SKM-1 treated with dmso at 0.1 percent for 144 hours (cell line): Measurements from ENCODE around the gene PAFAH2.
"Not testable (repeated sequence)": the region's sequence is repeated elsewhere in the genome, so short reads cannot be mapped to it uniquely, and the experiment has no call there.

Source experiments
- DNase-seq: peaks from one replicate; lab custom pipeline; 2025; ENCODE audit not compliant: unreplicated experiment; lab: John Stamatoyannopoulos, UW

The PAFAH2 gene

DNA sequence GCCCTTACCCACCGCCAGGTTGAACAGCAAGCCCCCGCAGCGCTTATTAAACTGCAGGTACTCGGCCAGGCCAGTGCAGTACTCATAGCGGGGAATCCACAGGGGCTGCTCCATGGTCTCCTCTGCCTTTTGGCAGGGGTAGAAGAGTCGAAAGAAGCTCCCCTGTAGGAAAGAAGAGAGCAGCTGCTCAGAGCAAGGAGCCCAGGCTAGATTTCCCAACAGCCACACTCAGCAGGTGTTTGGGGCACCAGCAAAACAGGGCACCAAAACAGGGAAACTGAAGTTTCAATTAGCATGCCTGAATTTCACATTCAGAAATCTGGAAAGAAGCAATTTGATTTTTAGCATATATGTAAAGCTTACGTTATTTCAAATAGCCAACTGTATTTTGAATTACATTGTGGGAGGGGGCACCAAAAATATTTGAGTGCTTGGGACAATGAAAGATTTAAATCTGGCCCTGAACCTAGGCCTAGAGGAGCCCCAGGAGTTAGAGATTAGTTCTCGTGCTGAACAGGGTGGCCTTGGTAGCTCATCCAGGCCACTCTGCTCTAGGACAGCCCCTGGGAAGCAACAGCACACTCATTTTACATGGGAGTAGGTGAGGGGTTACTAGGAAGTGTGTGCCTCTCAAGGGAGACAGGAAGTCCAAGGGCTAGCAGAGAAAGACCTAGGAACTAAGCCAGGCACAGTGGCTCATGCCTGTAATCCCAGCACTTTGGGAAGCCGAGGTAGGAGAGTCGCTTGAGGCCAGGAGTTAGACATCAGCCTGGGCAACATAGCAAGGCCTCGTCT lies 8.2 kb downstream of the PAFAH2 start:
- DNase-seq = no peak

DNA sequence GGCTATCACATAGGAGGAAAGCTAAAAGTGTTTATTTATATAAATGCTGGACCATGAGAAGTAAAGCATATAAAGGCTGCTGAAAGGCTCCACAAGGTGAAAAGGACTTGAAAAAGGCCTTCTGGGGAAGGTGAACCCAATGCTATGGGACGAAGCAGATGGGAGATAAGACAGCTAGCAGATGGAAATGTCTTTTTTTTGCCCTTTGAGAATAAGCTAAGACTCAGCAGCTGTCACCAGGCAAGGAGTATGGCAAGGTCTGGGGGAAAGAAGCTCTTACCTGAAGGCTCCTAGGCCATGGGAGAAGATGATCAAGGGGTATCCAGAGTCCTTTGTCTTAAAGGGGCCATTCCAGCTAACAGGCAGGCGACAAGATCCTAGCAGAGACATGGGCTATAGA lies 9.9 kb downstream of the PAFAH2 start:
- DNase-seq = no peak

DNA sequence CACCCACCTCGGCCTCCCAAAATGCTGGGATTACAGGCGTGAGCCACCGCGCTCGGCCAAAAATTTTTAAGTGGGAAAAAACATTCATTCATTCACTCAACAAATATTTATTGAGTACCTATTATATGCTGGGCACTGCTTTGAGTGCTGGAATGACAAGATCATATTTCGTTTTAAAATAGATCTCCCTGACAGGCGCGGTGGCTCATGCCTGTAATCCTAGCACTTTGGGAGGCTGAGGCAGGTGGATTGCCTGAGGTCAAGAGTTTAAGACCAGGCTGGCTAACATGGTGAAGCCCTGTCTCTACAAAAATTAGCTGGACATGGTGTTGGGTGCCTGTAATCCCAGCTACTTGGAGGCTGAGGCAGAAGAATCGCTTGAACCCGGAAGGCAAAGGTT lies 11.1 kb downstream of the PAFAH2 start:
- not testable (repeated sequence) for DNase-seq

DNA sequence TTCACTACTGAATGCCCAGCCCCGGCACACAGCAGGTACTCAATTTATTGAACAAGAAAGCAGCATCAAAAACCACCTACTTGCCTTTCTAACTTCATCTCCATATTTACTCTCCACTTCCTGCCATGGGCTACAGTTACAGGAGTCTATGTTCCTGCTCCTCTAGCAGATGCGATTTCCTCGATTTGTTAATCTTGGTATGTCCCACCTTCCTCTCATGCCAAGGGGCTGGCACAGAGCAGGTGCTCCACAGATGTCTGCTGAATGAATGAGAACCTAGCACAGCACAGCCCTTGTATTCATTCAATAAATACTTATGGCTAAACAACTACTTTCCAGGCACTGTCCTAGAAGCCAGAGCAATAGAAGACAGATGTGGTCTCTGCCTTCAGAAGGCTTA lies 12.2 kb downstream of the PAFAH2 start:
- DNase-seq = no peak

DNA sequence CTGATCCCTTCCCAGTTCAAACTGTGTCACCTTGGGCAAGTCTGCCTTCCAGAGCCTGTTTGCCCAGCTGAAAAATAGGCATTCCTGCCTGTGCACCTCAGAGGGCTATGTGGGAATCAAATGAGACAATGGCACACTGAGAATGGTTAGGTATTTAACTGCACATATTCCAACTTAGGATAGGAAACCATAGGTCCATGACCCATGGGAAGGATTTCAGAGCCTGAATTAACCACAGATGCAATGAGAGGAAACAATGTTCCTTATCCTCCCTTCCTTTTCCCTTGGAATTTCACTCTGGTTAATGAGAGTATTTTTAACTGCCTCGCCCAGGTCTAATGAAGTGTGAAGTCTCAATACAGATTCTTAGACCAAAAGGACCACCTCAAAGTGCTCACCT lies 12.7 kb downstream of the PAFAH2 start:
- DNase-seq = no peak

DNA sequence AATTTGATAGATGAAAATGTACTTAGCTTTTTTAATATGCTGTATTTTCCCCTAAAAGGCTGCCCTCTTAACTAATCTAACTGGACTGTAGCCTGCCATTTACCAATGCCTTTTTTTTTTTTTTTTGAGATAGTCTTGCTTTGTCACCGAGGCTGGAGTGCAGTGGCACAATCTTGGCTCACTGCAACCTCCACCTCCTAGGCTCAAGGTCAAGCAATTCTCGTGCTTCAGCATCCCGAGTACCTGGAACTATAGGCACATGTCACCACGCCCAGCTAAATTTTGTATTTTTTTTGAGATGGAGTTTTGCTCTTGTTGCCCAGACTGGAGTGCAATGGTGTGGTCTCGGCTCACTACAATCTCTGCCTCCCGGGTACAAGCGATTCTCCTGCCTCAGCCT lies 18.7 kb downstream of the PAFAH2 start:
- DNase-seq = no peak

DNA sequence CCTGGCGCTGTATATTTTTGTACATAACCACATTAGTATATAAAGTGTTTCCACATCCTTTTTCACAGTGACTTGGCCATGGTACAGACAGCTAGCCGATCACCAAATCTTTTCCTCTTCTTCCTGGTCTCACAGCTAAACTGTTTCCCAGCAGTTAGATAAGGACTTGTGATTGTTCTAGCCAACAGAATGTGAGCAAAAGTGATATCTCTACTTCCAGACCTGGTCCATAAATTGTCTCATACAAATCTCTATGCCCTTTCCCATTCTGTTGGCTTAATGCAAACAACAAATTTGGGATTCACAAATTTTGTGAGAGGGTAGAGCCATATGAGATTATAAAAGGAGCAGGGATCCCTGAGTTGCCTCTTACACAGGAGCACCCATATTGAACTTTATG lies 19.5 kb downstream of the PAFAH2 start:
- DNase-seq = no peak

DNA sequence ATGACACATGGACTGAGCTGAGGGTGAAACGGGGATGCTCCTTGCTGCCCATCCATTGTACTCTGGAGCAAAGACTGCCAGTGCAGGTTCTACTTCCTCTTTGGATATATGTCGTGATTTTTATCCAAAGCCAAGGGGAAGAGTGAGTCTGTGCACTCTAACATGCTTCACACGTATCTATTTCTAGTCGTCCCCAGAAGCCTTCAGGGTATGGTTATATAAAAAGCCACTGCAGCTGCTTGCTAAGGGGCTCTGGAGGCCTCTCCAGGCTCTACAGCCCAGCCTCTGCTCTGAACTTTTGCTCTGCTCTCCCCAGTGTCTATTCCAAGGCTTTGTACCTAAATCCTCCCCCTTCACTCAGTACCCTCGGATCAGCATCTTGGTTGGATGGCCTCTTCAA lies 20.1 kb downstream of the PAFAH2 start:
- no peak for DNase-seq

DNA sequence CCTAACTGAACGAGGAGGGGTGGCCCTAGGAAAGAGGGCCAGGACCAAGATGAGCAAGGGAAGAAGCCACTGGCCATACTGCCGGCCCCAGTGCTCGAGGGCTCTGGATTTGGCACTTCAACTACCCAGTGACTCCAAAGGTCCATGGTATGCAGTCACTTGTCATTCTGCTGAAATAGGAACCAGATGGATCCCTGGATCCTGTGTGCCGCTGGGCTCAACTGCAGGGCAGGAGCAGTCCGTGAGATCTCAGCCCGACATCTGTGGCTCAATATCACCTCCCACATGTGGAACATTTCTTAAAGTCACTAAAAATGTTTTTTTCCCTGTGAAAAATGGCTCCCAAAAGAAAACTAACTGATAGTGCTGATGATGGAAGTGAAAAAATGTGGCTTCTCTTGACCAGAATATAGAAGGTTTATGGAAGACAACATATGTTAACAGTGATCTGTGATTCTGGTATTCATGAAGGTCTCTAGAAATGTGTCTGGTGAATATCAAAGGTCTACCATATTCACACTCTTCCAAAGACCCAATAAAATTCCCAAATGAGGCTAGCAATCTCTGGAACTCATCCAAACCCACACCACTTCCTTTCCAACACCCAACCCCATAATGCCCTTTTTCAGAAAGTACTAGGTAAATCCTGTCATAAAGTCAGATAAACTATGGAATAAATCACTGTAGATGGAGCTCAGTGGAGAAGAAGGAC lies 24.1 kb downstream of the PAFAH2 start:
- no peak for DNase-seq

DNA sequence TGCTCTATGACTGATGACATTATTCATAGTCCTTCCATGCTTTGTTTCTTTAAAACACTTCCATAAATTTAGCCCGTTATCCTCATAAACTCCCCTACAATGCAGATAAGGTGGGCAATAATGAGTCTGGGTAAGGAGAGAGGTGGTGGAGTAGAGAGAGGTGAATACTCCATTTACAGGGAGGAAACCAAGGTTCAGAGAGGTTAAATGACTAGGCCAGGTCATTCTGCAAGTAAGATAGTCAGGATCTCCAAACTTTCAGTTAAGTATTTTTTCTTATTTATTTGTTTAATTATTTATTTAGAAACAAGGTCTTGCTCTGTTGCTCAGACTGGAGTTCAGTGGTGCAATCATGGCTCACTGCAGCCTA lies 26.1 kb downstream of the PAFAH2 start:
- DNase-seq = no peak

DNA sequence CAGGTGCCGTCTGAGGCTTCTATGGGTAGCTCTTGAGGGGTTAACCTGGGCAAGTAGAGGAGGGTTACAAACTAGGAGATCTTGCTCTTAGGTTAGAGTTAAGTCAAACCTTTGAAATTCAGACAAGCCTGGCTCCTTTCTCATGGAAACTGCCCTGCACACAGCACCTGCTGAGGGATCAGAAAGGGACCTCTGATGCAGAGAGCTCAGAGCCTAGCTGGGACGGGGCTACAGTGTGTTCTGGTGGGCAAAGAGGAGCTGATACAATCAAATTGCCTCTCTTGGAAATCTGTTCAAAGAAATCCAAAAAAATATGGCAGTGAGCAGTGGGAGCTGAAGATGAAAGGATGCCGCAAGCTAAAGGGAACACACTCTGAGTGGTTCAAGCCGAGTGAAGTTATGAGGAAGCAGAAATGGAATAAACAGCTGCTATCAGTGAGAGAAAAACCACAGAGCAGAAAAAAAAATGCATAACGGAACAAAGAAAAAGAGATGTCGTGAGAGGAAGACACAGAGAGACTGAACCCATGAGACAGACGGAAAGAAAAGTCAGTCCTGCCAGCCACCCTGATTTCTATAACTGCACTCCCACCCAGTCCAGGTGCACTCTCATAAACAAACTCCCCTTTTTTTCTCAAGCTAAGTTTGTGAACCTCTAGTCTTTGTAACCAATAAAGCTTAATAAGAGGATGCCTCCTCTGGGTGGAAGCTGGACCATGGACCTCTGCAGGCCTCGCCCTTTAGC lies 26.6 kb downstream of the PAFAH2 start:
- DNase-seq = peak; percentile 80

DNA sequence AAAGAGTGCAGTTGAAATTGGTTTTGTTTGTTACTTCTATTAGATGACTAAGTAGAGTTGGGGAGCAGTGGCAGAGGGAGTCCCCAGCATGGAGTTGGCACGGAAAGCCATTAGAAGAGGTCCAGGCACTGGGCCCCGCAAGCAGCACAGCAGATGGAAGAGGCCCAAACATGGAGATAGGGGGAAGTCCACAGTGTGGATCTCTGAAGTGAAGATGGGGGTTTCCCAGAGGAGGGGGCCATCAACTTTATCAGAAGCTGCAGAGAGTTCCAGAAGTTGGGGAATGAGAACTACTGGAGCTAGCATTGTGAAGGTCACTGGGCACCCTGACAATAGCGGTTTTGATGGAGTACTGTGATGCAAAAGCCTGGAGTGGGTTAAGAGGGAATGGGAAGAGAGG lies 30.6 kb downstream of the PAFAH2 start:
- no peak for DNase-seq

DNA sequence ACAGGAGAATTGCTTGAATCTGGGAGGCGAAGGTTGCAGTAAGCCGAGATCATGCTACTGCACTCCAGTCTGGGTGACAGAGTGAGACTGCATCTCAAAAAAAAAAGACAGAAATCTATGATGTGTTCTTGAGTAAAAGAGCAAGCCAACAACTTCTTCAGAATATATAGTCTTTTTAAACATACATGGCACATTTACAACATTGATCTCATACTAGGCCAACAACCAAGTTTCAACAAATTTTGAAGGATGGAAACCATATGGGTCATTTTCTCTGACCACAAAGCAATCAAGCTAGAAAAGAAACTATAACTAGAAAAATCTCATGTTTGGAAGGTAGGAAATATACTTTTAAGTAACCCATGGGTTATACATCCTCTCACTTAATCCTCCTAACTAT lies 38.3 kb downstream of the PAFAH2 start:
- DNase-seq = no peak

DNA sequence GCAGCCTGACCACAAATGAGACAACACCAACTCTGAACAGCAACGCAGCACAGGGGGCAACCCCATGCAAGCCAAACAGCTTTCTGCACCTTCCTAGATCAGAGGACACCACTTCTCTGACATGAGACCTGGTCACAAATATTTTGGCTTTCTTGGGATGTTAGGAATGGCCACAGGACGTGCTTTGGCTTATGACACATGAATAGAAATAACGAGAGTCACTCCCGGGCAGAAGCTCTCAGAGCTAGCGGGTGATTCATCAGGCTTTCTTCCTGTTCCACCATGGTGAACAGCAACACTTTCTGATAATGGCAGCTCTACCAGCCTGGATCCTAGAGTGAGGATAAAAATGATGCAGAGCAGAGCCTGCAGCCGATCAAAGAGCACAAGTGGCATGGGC lies 39.4 kb downstream of the PAFAH2 start:
- DNase-seq = no peak

DNA sequence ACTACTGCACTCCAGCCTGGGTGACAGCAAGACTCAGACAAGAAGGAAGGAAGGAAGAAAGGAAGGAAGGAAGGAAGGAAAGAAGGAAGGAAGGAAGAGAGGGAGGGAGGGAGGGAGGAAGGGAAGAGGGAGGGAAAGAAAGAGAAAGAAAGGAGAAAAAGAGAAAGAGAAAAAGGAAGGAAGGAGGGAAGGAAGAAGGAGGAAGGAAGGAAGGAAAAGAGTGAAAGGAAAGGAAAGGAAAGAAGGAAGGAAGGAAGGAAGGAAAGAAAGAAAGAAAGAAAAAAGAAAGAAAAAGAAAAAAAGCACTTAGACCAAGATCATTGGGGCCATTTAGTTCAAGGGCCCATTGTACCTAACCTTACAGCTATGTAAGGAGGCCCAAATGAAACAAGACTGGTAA lies 42.3 kb downstream of the PAFAH2 start:
- DNase-seq = no peak

DNA sequence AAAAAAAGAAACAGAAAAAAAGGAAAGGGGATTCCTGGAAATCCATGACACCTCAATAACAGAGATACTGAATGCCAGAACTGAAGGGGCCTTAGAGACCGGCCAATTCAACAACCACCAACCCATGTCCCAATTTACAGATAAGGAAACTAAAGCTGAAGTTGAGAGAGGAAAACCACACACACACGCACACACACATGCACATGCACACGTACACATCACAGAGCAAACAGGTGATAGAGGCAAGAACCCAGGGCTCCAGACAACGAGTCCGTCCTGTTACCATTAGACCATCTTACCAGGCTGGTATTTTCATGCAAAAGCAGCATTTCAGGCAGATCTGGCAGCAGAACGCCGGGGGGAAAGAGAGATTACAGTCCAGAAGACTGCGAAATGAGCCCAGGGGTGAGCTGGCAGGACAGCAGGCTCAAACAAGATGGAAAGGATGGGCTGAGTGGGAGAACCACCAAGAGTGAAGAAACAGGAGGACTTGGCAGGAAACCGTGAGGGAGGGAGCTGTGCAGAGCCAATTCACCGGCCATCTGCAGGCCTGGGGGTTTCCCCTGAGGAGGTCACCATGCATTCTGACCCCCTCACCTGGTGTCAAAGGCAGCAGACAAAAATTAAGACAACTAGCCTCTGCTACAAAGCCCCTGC lies 43.5 kb downstream of the PAFAH2 start:
- DNase-seq = no peak

DNA sequence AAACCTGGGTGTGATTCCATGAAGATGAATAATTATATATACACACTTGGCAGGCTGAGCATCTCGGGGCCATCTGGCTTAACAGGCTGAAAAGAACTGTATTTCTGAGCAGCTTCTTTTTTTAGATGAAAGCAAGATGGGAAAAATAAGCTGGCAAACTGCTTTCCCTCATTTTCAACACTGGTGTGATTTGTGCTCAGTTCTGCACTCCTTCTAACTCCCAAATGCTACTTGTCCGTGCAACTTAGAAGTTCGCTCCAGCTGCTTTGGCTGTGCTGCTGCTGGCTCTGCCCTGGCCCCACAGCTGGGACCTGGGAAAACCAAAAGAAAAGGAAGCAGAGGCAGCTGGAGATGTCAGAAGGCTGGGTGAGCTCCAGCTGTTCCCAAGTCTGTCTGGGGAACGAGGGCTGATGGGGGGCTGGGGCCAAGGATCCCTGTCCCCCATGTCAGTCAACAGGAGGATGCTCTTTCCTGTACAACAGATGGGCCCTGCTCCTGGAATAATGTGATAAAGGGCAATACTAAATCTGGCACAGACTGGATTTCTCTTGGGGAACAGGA lies 44.9 kb downstream of the PAFAH2 start:
- no peak for DNase-seq

DNA sequence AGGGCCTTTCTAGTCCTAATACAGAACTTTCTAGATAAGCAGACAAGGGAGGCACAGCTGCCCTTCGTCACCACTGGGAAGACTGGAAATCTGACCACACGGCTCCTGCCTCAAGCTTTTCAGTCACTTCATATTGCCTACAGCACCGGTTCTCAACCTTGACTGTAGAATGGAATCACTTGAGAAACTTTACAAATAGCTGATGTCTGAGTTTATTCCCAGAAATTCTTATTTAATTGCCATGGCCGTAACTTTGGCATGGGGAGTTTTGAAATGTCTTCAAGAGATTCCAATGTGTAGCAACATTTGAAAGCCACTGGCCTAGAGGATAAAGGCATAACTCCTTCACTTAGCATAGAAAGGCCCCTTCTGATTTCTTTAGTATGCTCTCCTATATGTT lies 49.2 kb downstream of the PAFAH2 start:
- DNase-seq = no peak

DNA sequence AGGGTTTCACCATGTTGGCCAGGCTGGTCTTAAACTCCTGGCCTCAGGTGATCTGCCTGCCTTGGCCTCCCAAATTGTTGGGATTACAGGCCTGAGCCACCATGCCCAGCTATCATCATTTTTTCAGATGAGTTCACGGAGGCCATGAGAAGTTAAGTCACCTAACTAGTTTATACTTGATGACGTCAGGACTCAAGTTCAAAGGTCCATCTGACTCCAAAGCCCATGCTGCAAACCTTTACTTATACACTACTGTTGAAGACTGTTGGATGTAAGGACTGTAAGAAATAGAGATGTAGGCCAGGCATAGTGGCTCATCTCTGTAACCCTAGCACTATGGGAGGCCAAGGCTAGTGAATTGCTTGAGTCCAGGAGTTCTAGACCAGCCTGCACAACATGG lies 50.8 kb downstream of the PAFAH2 start:
- no peak for DNase-seq

DNA sequence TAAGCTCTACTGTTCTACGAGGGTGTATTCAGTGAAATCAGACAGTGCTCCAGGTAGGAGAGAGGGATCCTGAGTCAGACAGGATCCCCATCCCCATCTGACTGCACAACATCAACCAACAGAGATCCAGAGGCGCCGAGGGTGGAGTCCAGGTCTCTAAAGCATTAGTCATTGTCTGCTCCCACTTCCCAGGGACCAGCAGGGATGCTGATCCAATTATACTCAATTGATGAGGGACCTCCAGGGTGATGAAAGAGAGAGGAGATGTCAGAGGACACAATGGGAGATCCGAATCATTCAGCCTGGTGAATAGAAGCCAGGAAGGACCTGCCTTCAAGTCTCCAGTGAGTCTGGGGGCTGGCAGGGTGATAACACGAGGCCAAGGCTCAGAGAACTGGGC lies 52.1 kb downstream of the PAFAH2 start:
- DNase-seq = no peak

DNA sequence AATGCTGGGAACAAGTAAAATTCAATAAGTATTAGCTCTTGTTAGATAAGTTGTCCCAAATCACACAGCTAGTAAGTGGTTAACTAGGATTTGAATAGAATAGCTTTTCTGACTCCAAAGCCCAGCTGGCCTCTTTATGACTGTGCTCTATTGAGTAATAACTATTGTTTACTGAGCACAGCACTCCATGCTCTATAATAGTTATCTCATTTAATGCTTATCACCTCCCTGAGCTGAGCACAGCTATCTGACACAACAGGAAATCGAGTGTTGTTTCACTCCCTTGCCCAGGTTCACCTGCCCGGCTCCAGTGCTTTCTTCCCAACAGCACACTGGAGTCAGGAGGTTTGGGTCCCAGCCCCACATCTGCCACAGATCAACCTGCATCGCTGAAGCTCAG lies 52.9 kb downstream of the PAFAH2 start:
- no peak for DNase-seq
